ENCODE data around the gene EXOC4. TPM values are rescaled to one million over a fixed set of nuclear protein-coding genes. Genes with fewer than 3 reads are reported as not detected.

The EXOC4 gene
- total RNA-seq, 1 donor from 2014 or later: 103 TPM

DNA sequence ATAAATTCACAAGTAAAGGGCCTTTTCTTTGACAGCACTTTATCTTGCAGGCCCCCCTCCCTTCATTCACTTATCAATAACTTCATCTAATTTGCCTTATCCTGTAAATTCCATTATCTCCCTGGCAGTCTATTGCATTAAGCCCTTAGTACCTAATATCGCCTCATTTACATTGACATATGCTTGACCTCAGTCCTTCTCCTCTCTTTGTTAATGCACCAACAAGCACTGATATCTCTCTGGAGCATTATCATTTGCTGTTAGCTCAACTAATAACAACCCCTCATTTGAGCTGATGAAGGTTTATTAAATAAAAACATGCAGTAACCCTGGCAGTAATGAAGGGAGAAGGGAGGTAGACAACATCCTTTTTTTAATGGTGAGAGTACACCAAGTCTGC, 46.8 kb downstream of the EXOC4 start:
- H3K27me3 Mint-ChIP-seq: no peaks in the 10 kb centered on the region
- ATAC-seq (ENCODE audit: low read depth) (no peak), DNase-seq (no peak)
- H3K4me1 Mint-ChIP-seq: no peaks in the 10 kb centered on the region
- no peak overlapping the region for H3K27ac Mint-ChIP-seq
- intact Hi-C loops (cut with micrococcal nuclease): no loop called here
- H3K36me3 Mint-ChIP-seq (ENCODE audit: low read depth): peaks cover 14% of the 10 kb centered on the region
- ChIA-PET CTCF (no interaction called here), POLR2A (no interaction called here)
- no peak overlapping the region for H3K4me3 Mint-ChIP-seq
- H3K9me3 Mint-ChIP-seq: no peaks in the 10 kb centered on the region
- TF ChIP-seq, protein P1, sequence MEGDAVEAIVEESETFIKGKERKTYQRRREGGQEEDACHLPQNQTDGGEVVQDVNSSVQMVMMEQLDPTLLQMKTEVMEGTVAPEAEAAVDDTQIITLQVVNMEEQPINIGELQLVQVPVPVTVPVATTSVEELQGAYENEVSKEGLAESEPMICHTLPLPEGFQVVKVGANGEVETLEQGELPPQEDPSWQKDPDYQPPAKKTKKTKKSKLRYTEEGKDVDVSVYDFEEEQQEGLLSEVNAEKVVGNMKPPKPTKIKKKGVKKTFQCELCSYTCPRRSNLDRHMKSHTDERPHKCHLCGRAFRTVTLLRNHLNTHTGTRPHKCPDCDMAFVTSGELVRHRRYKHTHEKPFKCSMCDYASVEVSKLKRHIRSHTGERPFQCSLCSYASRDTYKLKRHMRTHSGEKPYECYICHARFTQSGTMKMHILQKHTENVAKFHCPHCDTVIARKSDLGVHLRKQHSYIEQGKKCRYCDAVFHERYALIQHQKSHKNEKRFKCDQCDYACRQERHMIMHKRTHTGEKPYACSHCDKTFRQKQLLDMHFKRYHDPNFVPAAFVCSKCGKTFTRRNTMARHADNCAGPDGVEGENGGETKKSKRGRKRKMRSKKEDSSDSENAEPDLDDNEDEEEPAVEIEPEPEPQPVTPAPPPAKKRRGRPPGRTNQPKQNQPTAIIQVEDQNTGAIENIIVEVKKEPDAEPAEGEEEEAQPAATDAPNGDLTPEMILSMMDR (IDR thresholded peaks at IDR 0.05): no peak

DNA sequence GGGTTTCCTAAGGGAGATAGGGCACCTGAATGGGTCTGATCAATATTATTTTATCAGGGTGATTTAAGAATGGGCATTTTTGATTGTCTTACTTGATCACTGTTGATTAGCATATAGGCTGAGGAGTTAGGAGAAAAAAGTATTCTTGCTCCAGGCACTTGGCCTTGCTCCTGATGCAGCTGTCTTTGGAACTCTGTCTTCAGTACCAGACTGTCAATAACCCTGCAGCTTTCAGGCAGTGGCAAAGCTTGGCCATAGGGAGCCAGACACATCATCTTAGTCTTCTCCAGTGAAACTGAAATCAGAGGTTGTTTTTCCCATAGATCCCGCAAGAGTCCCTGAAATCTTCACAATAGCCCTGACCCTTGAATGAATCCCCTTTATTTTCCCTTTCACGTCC, 47.2 kb downstream of the EXOC4 start:
- Mint-ChIP-seq H3K9me3 (no peaks in the 10 kb centered on the region), H3K27ac (no peak overlapping the region), H3K36me3 (ENCODE audit: low read depth) (peaks cover 17% of the 10 kb centered on the region), H3K4me1 (no peaks in the 10 kb centered on the region), H3K4me3 (no peak overlapping the region), H3K27me3 (no peaks in the 10 kb centered on the region)
- TF ChIP-seq, protein P1 (IDR thresholded peaks at IDR 0.05): no peak
- ATAC-seq (ENCODE audit: low read depth) (no peak), DNase-seq (no peak)
- POLR2A ChIA-PET: no interaction called here
- CTCF ChIA-PET: no interaction called here
- intact Hi-C loops (cut with micrococcal nuclease): no loop called here

DNA sequence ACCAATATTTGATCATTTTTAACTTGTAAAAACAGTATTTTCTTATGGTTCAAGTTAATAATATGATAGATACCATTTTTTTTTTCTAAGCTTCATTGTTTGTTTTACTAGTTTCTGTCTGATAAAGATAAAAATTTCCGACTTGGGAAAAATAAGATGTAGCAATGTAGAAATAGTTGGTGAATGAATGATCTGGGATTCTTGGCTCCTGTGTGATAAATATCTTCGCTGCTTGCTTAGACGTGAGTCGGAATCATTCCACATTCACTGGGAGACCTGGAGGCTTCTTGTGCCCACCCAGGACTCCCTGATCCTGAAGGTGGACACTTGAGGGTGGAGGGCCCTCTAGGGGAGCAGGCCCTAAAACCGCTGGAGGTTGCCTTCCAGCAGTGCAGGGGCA, 47.9 kb downstream of the EXOC4 start:
- CTCF ChIA-PET: no interaction called here
- intact Hi-C loops (cut with micrococcal nuclease): no loop called here
- no peak overlapping the region for H3K4me3 Mint-ChIP-seq

DNA sequence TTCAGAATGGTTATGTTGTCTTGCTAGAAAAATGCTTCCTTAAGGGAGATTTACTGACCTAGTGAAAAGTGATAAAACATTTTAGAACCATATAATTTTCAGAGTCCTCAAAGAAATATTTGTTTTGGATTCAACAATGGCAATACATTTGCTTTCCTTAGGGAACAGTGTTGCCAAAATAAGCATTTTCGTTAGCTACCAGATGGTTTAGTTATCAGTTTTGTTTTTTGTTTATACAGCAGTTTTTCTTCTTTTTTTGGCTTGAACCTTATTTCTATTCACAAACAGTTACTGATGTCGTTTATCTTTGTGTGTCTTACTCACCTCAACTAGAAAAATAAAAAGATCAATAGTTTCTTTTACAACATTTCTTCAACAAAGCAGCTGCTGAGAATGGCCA, 48.6 kb downstream of the EXOC4 start:
- Mint-ChIP-seq H3K4me1 (no peaks in the 10 kb centered on the region), H3K36me3 (ENCODE audit: low read depth) (peaks cover 22% of the 10 kb centered on the region), H3K4me3 (no peak overlapping the region), H3K27ac (no peak overlapping the region), H3K27me3 (no peaks in the 10 kb centered on the region), H3K9me3 (no peaks in the 10 kb centered on the region)
- POLR2A ChIA-PET: no interaction called here
- CTCF ChIA-PET: no interaction called here
- no peak for ATAC-seq (ENCODE audit: low read depth)
- TF ChIP-seq, protein P1 (IDR thresholded peaks at IDR 0.05): no peak
- intact Hi-C loops (cut with micrococcal nuclease): no loop called here
- DNase-seq: no peak

More for the DNA sequence above, 47.9 kb downstream of the EXOC4 start:
- POLR2A ChIA-PET: no interaction called here
- TF ChIP-seq, protein P1 (IDR thresholded peaks at IDR 0.05): no peak
- H3K9me3 Mint-ChIP-seq: no peaks in the 10 kb centered on the region
- H3K4me1 Mint-ChIP-seq: no peaks in the 10 kb centered on the region
- H3K27ac Mint-ChIP-seq: no peak overlapping the region
- peaks cover 19% of the 10 kb centered on the region for H3K36me3 Mint-ChIP-seq (ENCODE audit: low read depth)
- ATAC-seq (ENCODE audit: low read depth) (no peak), DNase-seq (no peak)
- H3K27me3 Mint-ChIP-seq: no peaks in the 10 kb centered on the region

DNA sequence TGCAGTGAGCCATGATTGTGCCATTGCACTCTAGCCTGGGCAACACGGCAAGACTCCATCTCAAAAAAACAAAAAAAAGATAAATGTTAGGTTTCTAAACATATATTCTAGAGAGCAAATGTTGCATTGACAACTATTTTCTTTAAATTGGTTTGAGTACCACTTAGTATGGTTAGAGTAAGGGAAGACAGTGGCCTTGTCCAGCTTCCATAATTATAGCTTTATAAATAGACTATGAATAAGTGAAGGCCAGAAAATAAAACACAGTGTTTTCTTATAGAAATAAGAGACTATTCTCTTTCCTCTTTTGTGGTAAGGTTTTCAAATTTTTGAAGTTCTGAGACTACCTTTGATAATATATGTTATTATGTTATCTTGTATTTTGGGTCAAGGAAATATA, 50.5 kb downstream of the EXOC4 start:
- no peak for DNase-seq
- H3K27me3 Mint-ChIP-seq: no peaks in the 10 kb centered on the region
- no peaks in the 10 kb centered on the region for H3K9me3 Mint-ChIP-seq
- ChIA-PET CTCF (no interaction called here), POLR2A (no interaction called here)
- no peak overlapping the region for H3K4me3 Mint-ChIP-seq
- H3K36me3 Mint-ChIP-seq (ENCODE audit: low read depth): peaks cover 39% of the 10 kb centered on the region
- no peak for ATAC-seq (ENCODE audit: low read depth)
- TF ChIP-seq, protein P1 (IDR thresholded peaks at IDR 0.05): no peak
- H3K4me1 Mint-ChIP-seq: no peaks in the 10 kb centered on the region
- no peak overlapping the region for H3K27ac Mint-ChIP-seq
- intact Hi-C loops (cut with micrococcal nuclease): no loop called here

All from activated B cell treated with CpG ODN at 0.5 μM for 24 hours (primary cell).